Breast epithelium (tissue), 3 donors: ENCODE data around the gene VASP.
"Not testable (repeated sequence)": the region's sequence is repeated elsewhere in the genome, so short reads cannot be mapped to it uniquely, and the experiment has no call there.

Source experiments
- POLR2A ChIP-seq: fragments of 450-650 bp; IDR thresholded peaks from one replicate; pipeline ENCODE4 v1.6.1; 2016; ENCODE audit warnings: antibody characterized with exemption, mild to moderate bottlenecking, moderate library complexity
- POLR2AphosphoS5 ChIP-seq, 3 donors: sonication (generic); formaldehyde crosslinking; IDR thresholded peaks; one replicate each; pipeline ENCODE4 v1.6.1; 2017; ENCODE audit warnings: antibody characterized with exemption in 3 of 3
- TF ChIP-seq, protein P1 (sequence below), 3 donors: fragments of 450-650 bp; IDR thresholded peaks; one replicate each; pipeline ENCODE4 v1.5.1; 2016 to 2017; ENCODE audit warnings: antibody characterized with exemption in 3 of 3, mild to moderate bottlenecking in 3 of 3, moderate library complexity in 3 of 3

DNA sequence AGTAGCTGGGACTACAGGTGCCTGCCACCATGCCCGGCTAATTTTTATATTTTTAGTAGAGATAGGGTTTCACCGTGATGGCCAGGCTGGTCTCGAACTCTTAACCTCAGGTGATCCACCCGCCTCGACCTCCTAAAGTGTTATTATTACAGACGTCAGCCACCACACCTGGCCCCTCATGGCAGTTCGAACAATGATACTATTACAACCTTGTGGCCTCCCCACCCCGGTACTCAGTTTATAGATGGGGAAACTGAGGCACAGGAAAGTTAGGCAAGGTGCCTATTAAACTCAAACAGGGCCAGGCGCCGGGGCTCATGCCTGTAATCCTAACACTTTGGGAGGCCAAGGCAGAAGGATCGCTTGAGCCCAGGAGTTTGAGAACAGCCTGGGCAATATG, 3.1 kb downstream of the VASP start:
- TF ChIP-seq, protein P1, sequence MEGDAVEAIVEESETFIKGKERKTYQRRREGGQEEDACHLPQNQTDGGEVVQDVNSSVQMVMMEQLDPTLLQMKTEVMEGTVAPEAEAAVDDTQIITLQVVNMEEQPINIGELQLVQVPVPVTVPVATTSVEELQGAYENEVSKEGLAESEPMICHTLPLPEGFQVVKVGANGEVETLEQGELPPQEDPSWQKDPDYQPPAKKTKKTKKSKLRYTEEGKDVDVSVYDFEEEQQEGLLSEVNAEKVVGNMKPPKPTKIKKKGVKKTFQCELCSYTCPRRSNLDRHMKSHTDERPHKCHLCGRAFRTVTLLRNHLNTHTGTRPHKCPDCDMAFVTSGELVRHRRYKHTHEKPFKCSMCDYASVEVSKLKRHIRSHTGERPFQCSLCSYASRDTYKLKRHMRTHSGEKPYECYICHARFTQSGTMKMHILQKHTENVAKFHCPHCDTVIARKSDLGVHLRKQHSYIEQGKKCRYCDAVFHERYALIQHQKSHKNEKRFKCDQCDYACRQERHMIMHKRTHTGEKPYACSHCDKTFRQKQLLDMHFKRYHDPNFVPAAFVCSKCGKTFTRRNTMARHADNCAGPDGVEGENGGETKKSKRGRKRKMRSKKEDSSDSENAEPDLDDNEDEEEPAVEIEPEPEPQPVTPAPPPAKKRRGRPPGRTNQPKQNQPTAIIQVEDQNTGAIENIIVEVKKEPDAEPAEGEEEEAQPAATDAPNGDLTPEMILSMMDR (IDR thresholded peaks at IDR 0.05): not testable (repeated sequence)
- TF ChIP-seq POLR2A; POLR2AphosphoS5 (IDR thresholded peaks at IDR 0.05): not testable (repeated sequence)
